ENCODE results near the gene PLCL1.
A peak's percentile ranks its signal among the peaks of the same experiment; 100 is the strongest.

The PLCL1 gene

DNA sequence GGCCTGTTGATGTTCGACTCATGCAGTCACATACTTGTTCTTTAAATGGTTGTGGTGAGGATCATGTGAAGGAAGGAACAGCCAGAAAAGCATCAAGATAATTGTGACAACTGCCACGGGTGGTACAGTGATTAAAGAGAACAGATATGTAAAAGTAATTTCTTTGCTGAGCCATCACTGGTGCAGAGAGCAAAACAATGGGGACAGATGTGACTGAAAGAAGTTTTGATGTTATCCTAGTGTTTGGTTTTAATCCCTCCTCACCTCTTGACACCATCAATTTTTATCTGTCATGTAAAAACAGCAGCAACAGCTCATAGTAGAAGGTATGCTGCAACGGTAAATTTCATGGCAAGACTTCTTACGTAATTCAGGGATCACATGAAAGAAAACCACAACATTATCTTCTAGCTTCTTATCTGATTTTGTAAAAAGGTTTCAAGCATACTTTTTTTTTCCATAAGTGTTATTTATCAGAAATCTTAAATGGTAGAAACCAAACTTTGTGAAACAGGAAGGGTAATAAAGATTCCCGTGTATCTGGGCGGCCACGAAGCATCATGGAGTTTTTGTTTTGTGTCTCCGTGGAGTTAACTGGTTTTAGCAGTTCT lies 65.2 kb downstream of the PLCL1 start:
- H3K27ac Mint-ChIP-seq, result peak overlapping the region in 1 of 2 donors; percentile 59
- H3K4me1 Mint-ChIP-seq (ENCODE audit: low read depth in 2 of 2), result peaks cover 0 to 5% of the 10 kb centered on the region in 2 donors
- ATAC-seq (replicated peaks) (peak; percentile 87), DNase-seq (no peak)
- H3K9me3 Mint-ChIP-seq, result no peaks in the 10 kb centered on the region
- no peaks in the 10 kb centered on the region for H3K36me3 Mint-ChIP-seq (ENCODE audit: insufficient read depth)
- H3K27me3 Mint-ChIP-seq, result peaks cover 0 to 6% of the 10 kb centered on the region in 2 donors
- peak overlapping the region in 1 of 2 donors; percentile 60 for H3K4me3 Mint-ChIP-seq

DNA sequence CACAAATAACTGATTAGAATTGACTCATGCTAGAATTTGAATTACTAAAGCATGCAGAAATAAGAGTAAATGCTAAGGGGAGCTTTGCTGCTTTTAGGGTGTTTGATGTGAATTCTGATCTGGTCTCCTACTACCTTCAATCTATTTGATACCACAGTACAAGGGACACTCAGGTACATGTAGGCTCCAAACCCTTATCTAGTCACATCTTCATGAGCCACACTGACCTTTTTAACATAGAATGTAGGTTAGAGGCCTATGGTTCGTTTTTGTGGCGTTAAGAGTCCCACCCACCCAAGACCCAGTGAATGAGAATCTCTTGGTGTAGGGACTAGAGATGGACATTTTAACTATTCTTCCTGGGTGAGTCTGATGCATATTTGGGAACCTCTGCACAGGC lies 65.7 kb downstream of the PLCL1 start:
- H3K27ac Mint-ChIP-seq, result peak overlapping the region in 1 of 2 donors; percentile 59
- no peaks in the 10 kb centered on the region for H3K9me3 Mint-ChIP-seq
- DNase-seq (no peak), ATAC-seq (replicated peaks) (peak; percentile 33)
- H3K4me1 Mint-ChIP-seq (ENCODE audit: low read depth in 2 of 2), result peaks cover 0 to 5% of the 10 kb centered on the region in 2 donors
- peaks cover 0 to 6% of the 10 kb centered on the region in 2 donors for H3K27me3 Mint-ChIP-seq
- no peaks in the 10 kb centered on the region for H3K36me3 Mint-ChIP-seq (ENCODE audit: insufficient read depth)
- H3K4me3 Mint-ChIP-seq, result peak overlapping the region in 1 of 2 donors; percentile 60

GRCh38 chr2:197871780-197872456 lies 67.5 kb downstream of the PLCL1 start:
- no peak overlapping the region for H3K4me3 Mint-ChIP-seq
- H3K9me3 Mint-ChIP-seq, result no peaks in the 10 kb centered on the region
- H3K4me1 Mint-ChIP-seq (ENCODE audit: low read depth in 2 of 2), result peaks cover 0 to 5% of the 10 kb centered on the region in 2 donors
- DNase-seq (no peak), ATAC-seq (replicated peaks) (no peak)
- H3K36me3 Mint-ChIP-seq (ENCODE audit: insufficient read depth), result no peaks in the 10 kb centered on the region
- H3K27ac Mint-ChIP-seq, result no peak overlapping the region
- peaks cover 0 to 6% of the 10 kb centered on the region in 2 donors for H3K27me3 Mint-ChIP-seq

DNA sequence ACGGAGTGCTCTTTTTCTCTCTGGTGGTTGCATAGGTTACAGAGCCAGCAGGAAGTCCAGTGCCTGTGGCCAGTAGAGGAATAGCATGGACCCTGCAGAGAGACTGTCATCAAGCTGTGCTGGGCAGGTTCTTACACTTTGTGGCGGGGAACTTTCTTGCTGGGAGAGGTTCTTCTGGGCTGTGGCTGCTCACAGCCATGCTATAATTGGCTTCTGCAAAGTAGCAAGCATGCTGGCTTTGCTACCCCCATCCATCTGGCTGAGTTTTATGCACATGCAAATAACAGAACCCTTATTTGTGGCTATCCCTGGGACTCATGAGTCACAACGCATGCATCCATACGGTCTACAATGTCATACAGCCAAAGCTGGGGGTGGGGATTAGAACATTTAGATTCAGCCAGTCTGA lies 68.9 kb downstream of the PLCL1 start:
- Mint-ChIP-seq H3K27ac (no peak overlapping the region), H3K4me1 (ENCODE audit: low read depth in 2 of 2) (peaks cover 0 to 5% of the 10 kb centered on the region in 2 donors), H3K36me3 (ENCODE audit: insufficient read depth) (no peaks in the 10 kb centered on the region), H3K4me3 (no peak overlapping the region), H3K9me3 (no peaks in the 10 kb centered on the region), H3K27me3 (peaks cover 0 to 6% of the 10 kb centered on the region in 2 donors)
- DNase-seq, result no peak
- ATAC-seq (replicated peaks), result no peak

- Mint-ChIP-seq H3K9me3 (no peaks in the 10 kb centered on the region), H3K27ac (no peak overlapping the region), H3K36me3 (ENCODE audit: insufficient read depth) (no peaks in the 10 kb centered on the region), H3K27me3 (peaks cover 0 to 6% of the 10 kb centered on the region in 2 donors), H3K4me1 (ENCODE audit: low read depth in 2 of 2) (no peaks in the 10 kb centered on the region), H3K4me3 (no peak overlapping the region)
- no peak for DNase-seq
- ATAC-seq (replicated peaks), result no peak
These were observed 71.4 kb downstream of the PLCL1 start for GRCh38 chr2:197875763-197876162.

DNA sequence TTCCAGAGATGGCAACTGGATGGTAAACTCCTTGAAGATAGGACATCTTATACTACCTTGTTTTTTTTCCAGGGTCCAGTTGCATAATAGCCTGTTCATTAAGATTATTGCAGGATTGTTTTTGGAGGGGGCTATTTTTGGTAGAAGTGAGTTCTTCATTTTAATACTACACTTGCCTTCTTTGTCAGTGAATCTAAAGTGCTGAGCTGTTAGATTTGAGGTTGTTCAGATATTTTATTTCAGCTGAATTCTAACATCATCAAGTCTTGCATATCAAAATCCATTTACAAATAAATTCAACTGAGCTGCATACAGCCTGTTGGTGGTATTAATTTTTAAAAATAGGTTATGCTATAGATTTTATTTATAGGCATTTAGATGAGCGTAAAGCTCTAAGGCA lies 72.1 kb downstream of the PLCL1 start:
- H3K4me1 Mint-ChIP-seq (ENCODE audit: low read depth in 2 of 2), result no peaks in the 10 kb centered on the region
- peaks cover 0 to 6% of the 10 kb centered on the region in 2 donors for H3K27me3 Mint-ChIP-seq
- no peak overlapping the region for H3K27ac Mint-ChIP-seq
- no peaks in the 10 kb centered on the region for H3K9me3 Mint-ChIP-seq
- DNase-seq (no peak), ATAC-seq (replicated peaks) (no peak)
- no peak overlapping the region for H3K4me3 Mint-ChIP-seq
- no peaks in the 10 kb centered on the region for H3K36me3 Mint-ChIP-seq (ENCODE audit: insufficient read depth)

- H3K4me1 Mint-ChIP-seq (ENCODE audit: low read depth in 2 of 2), result no peaks in the 10 kb centered on the region
These were observed 72.6 kb downstream of the PLCL1 start for GRCh38 chr2:197877038-197877437.

GRCh38 chr2:197878792-197879191 lies 74.4 kb downstream of the PLCL1 start:
- H3K4me3 Mint-ChIP-seq, result no peak overlapping the region
- ATAC-seq (replicated peaks) (no peak), DNase-seq (no peak)
- H3K36me3 Mint-ChIP-seq (ENCODE audit: insufficient read depth), result no peaks in the 10 kb centered on the region
- H3K27ac Mint-ChIP-seq, result no peak overlapping the region
- no peaks in the 10 kb centered on the region for H3K27me3 Mint-ChIP-seq
- no peaks in the 10 kb centered on the region for H3K4me1 Mint-ChIP-seq (ENCODE audit: low read depth in 2 of 2)
- H3K9me3 Mint-ChIP-seq, result no peaks in the 10 kb centered on the region

More at GRCh38 chr2:197877038-197877437, 72.6 kb downstream of the PLCL1 start:
- Mint-ChIP-seq H3K9me3 (no peaks in the 10 kb centered on the region), H3K4me3 (no peak overlapping the region), H3K27ac (no peak overlapping the region), H3K27me3 (peaks cover 0 to 2% of the 10 kb centered on the region in 2 donors), H3K36me3 (ENCODE audit: insufficient read depth) (no peaks in the 10 kb centered on the region)
- DNase-seq, result no peak
- no peak for ATAC-seq (replicated peaks)

DNA sequence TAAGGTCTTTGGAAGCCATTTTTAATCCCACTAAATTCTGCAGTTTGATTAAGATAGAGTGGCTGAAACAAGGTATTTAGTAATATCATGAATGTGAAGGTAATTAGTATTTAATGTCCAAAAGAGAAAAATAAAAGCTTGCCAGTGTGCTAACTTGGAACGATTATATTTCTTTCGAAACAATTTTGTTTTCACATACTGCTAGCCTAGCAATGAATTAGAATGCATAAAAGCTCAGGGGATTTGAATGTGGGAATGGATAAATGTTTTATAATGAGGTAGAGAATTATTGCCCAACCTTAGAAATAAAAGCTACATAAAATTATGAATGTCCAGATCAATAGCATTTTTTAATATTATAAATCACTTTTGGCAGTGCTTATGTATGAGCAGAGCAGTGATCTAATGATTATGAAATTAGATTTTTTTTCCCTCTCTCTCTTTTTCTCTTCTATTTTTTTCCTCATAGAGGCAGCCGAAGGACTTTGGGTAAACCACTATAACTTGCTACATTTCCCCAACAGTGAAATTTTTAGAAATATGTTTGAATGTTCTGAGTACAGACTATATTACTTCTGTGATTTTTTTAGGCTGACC lies 75.5 kb downstream of the PLCL1 start:
- Mint-ChIP-seq H3K4me3 (no peak overlapping the region), H3K9me3 (no peaks in the 10 kb centered on the region), H3K27me3 (no peaks in the 10 kb centered on the region), H3K27ac (no peak overlapping the region), H3K4me1 (ENCODE audit: low read depth in 2 of 2) (no peaks in the 10 kb centered on the region), H3K36me3 (ENCODE audit: insufficient read depth) (no peaks in the 10 kb centered on the region)
- no peak for DNase-seq
- ATAC-seq (replicated peaks), result no peak

DNA sequence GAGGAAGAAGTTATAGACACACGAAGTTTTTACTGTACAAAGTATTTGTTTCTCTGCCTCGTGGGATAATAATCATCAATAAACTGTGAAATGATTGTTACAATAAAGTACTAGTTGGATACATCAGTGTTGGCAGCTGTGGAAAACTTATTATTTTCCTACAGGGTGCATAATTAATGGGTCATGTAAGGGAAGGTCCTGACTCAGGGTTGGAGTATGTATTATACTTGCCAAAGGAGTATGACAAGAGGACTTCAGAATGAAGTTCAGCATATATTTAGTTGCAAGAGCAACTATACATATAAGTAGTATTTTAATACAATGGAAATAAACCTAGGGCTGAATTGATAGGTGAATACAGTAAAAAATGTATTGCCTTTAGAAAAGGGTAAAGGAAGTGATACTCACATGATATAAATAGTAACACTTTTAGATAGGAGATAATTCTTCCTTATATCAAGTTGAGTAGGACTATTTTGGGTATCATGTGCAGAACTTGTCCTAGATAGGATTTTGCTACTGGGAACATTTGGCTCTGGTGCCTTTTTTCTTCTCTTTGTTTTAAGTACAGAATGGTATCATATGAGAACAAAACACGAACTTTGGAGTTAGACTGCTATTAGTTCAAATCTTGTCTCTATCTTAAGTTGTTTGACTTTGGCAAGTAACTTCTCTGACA lies 79.1 kb downstream of the PLCL1 start:
- H3K4me1 Mint-ChIP-seq (ENCODE audit: low read depth in 2 of 2), result no peaks in the 10 kb centered on the region

DNA sequence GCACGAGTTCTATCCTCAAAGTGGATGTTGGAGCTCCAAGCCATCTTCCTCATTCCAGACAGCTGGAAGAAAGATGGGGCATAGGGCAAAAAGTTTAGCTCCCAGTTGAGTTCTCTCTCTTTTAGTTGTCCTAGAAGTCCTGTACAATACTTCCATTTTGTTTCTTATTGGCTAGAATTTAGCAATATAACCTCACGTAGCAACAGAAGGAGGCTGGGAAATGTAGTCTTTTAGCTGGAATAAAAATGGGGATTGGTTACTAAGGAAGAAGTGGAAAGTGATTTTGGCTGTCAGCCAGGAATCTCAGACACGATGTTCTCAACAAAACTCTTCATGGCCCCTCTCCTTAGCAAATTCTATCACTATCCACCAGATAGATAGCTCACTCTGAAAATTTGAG lies 79.9 kb downstream of the PLCL1 start:
- ATAC-seq (replicated peaks), result no peak
- Mint-ChIP-seq H3K27me3 (no peaks in the 10 kb centered on the region), H3K36me3 (ENCODE audit: insufficient read depth) (no peaks in the 10 kb centered on the region), H3K9me3 (no peaks in the 10 kb centered on the region), H3K4me3 (no peak overlapping the region), H3K4me1 (ENCODE audit: low read depth in 2 of 2) (peaks cover 0 to under 1% of the 10 kb centered on the region in 2 donors), H3K27ac (no peak overlapping the region)
- DNase-seq, result no peak

More for the DNA sequence above, 79.1 kb downstream of the PLCL1 start:
- no peaks in the 10 kb centered on the region for H3K9me3 Mint-ChIP-seq
- H3K27me3 Mint-ChIP-seq, result no peaks in the 10 kb centered on the region
- DNase-seq, result no peak
- no peak overlapping the region for H3K4me3 Mint-ChIP-seq
- no peaks in the 10 kb centered on the region for H3K36me3 Mint-ChIP-seq (ENCODE audit: insufficient read depth)
- ATAC-seq (replicated peaks), result no peak
- H3K27ac Mint-ChIP-seq, result no peak overlapping the region

DNA sequence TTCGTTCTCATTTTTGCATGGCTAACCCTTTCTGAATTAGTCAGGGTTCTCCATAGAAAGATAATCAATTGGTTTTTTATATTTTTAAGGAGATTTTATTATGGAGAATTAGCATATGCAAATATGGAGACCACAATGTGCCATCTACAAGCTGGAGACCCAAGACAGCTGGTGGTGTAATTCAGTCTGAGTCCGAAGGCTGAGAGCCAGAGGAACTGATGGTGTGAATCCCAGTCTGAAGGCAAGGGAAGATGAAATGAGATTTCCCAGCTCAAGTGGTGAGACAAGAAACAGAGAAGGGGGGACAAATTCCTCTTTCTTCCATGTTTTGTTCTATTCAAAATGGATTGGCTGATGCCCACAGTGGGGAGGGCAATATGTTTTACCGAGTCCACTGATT lies 80.7 kb downstream of the PLCL1 start:
- Mint-ChIP-seq H3K4me3 (no peak overlapping the region), H3K9me3 (no peaks in the 10 kb centered on the region), H3K27me3 (no peaks in the 10 kb centered on the region), H3K4me1 (ENCODE audit: low read depth in 2 of 2) (peaks cover 0 to 2% of the 10 kb centered on the region in 2 donors), H3K27ac (no peak overlapping the region), H3K36me3 (ENCODE audit: insufficient read depth) (no peaks in the 10 kb centered on the region)
- DNase-seq (no peak), ATAC-seq (replicated peaks) (no peak)

DNA sequence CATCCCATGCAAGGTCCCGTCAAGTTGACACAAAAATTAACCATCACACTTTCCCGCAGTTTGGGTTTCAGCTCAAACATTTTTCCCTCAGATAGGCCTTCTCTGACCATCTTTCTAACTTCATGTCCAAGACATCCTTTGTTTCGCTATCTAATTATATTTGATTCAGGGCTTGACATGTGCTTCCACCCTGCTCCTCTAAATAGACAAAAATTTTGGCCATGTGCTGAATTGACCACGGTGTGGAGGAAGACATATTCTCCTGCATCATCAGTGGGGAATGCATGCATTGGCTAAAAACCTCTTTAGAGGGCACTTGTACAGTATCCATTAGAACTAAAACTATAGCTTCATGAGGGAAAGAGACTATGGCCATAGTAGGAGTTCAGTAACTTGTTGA lies 81.2 kb downstream of the PLCL1 start:
- no peaks in the 10 kb centered on the region for H3K9me3 Mint-ChIP-seq
- H3K36me3 Mint-ChIP-seq (ENCODE audit: insufficient read depth), result no peaks in the 10 kb centered on the region
- no peak overlapping the region for H3K4me3 Mint-ChIP-seq
- no peak overlapping the region for H3K27ac Mint-ChIP-seq
- peaks cover 0 to 2% of the 10 kb centered on the region in 2 donors for H3K4me1 Mint-ChIP-seq (ENCODE audit: low read depth in 2 of 2)
- DNase-seq (no peak), ATAC-seq (replicated peaks) (no peak)
- no peaks in the 10 kb centered on the region for H3K27me3 Mint-ChIP-seq

All from effector memory CD8-positive, alpha-beta T cell (primary cell).